22Rv1 (cell line): ENCODE measurements around the gene EIF5B.
A peak's percentile ranks its signal among the peaks of the same experiment; 100 is the strongest.

Experiments
- H3K27ac ChIP-seq: fragments of 450-650 bp; 2 replicates; pipeline ENCODE4 v1.5.1; 2017
- ZFX ChIP-seq: fragments of 450-650 bp; IDR thresholded peaks from 2 replicates; pipeline ENCODE4 v1.6.1; 2017; ENCODE audit warnings: antibody characterized with exemption, borderline replicate concordance
- TF ChIP-seq, protein P1 (sequence below): fragments of 450-650 bp; IDR thresholded peaks from 2 replicates; pipeline ENCODE4 v1.5.1; 2017; ENCODE audit warnings: mild to moderate bottlenecking

Gene EIF5B

DNA sequence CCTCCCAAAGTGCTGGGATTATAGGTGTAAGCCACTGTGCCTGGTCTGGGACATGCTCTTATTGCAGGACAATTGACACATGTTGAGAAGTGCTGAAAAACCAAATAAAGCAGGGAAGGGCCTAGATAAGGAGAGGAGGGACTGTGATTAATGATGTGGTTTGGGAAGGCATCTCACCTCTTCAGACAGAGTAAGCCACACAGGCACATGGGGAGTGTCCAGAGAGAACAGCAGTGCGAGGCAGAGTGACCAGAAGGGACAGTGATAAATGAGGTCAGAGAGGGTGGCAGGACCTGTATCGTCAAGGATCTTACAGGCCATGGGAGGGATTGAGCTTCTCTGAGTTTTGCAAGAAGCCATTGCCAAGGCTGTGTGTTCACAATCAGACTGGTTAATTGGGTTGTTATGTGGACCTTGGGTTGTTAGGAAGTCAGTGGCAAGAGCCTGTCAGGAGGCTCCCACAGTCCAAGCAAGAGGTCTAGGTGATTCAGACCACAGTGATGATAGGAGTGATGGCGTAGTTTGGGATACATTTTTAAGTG, 58.5 kb downstream of the EIF5B start:
- TF ChIP-seq ZFX, result no peak
- TF ChIP-seq, protein P1, sequence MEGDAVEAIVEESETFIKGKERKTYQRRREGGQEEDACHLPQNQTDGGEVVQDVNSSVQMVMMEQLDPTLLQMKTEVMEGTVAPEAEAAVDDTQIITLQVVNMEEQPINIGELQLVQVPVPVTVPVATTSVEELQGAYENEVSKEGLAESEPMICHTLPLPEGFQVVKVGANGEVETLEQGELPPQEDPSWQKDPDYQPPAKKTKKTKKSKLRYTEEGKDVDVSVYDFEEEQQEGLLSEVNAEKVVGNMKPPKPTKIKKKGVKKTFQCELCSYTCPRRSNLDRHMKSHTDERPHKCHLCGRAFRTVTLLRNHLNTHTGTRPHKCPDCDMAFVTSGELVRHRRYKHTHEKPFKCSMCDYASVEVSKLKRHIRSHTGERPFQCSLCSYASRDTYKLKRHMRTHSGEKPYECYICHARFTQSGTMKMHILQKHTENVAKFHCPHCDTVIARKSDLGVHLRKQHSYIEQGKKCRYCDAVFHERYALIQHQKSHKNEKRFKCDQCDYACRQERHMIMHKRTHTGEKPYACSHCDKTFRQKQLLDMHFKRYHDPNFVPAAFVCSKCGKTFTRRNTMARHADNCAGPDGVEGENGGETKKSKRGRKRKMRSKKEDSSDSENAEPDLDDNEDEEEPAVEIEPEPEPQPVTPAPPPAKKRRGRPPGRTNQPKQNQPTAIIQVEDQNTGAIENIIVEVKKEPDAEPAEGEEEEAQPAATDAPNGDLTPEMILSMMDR, result no peak
- H3K27ac ChIP-seq, result no peak overlapping the region

DNA sequence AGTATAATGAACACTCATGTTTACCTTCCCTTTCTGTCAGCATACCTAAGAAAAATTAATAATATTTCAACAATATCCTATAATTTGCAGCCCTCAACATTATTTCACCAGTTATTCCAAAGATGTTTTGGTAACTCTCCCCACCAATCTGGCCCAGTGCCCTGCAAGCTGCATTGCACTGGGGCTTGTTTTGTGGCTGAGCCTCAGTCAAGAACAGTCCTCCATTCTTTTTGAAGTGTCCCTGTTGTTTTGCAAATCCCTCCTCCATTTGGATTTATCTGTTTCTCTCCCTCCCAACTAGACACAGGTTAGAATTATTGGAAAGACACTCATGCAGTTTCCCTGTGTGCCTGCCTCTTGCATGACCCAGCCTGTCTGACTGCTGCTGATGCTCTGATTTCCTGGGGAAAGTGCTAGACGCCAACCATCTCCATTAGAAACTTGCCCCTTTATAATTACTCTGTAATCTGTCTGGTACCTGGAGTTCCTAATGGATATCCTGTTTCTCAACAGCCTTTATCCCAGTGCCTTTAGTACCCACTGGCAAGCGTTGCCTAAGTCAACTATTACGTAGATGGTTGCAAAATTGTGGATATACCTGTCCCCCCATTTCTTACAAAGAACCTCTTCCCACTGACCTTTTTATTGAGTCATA, 60.2 kb downstream of the EIF5B start:
- TF ChIP-seq, protein P1, result no peak
- TF ChIP-seq ZFX, result no peak
- H3K27ac ChIP-seq, result peak overlapping the region; percentile 49; the same call in 1 of the 2 replicates

- TF ChIP-seq, protein P1, result no peak
- no peak for TF ChIP-seq ZFX
- peak overlapping the region; percentile 49 for H3K27ac ChIP-seq
Measured at GRCh38 chr2:99398303-99398702, 61.1 kb downstream of the EIF5B start.

GRCh38 chr2:99399063-99399462, 61.9 kb downstream of the EIF5B start:
- no peak for TF ChIP-seq ZFX
- TF ChIP-seq, protein P1, result no peak

DNA sequence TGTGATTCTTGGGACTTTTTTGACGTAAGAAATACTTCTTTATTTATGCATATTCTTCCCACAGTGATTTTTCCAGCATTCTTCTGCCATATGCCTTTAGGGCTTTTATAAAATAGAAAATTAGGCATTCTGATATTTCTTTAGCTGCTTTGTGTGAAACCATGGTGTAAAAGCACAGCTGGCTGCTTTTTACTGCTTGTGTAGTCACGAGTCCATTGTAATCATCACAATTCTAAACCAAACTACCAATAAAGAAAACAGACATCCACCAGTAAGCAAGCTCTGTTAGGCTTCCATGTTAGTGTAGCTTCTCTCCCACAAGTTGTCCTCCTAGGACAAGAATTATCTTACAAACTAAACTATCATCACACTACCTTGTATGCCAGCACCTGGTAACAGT, 62.6 kb downstream of the EIF5B start:
- TF ChIP-seq, protein P1, result no peak
- no peak for TF ChIP-seq ZFX
- H3K27ac ChIP-seq, result peak overlapping the region; percentile 49

More at GRCh38 chr2:99399063-99399462, 61.9 kb downstream of the EIF5B start:
- H3K27ac ChIP-seq, result peak overlapping the region; percentile 49

DNA sequence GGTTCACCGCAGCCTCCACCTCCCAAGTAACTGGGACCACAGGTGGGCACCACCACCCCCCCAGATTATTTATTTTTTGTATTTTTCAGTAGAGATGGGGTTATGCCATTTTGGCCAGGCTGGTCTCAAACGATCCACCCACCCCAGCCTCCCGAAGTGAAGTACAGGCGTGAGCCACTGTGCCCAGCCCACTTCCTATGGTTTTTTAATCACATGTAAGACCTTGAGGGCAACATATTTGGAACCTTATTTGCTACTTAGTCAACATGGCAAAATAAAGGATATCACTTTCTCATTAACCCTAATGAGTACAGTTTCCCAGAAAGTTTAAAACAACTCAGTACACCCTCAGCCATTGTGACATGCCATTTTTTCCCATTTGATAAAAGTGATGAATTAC, 64.7 kb downstream of the EIF5B start:
- no peak overlapping the region for H3K27ac ChIP-seq
- TF ChIP-seq ZFX, result no peak
- TF ChIP-seq, protein P1, result no peak

- peak overlapping the region; percentile 40; the same call in 1 of the 2 replicates for H3K27ac ChIP-seq
Measured at GRCh38 chr2:99403084-99403483, 65.9 kb downstream of the EIF5B start.

More at GRCh38 chr2:99403084-99403483, 65.9 kb downstream of the EIF5B start:
- no peak for TF ChIP-seq ZFX
- TF ChIP-seq, protein P1, result no peak
